Naive B cell (primary cell): Measurements from ENCODE around the gene S100A6. TPM values are rescaled to one million over a fixed set of nuclear protein-coding genes. Genes with fewer than 3 reads are reported as not detected.
A peak's percentile ranks its signal among the peaks of the same experiment; 100 is the strongest.
"Not testable (repeated sequence)": the region's sequence is repeated elsewhere in the genome, so short reads cannot be mapped to it uniquely, and the experiment has no call there.

Experiments
- ATAC-seq, 2 donors: fragments of 150-1000 bp; cut with Tn5 transposase; 2 replicates each; pipeline ENCODE4 v1.10.0; 2021; ENCODE audit warnings: low read depth in 2 of 2, mild to moderate bottlenecking in 2 of 2, moderate library complexity in 2 of 2
- DNase-seq: peaks from one replicate; pipeline ENCODE4 v3.0.0; 2022
- H3K27ac Mint-ChIP-seq, 6 donors: one replicate each; pipeline ENCODE4 v1.8.0; 2020 to 2022; ENCODE audit warnings: mild to moderate bottlenecking in 6 of 6, mixed read lengths in 6 of 6, moderate library complexity in 5 of 6, inconsistent platforms in 2 of 6
- H3K27me3 Mint-ChIP-seq, 3 donors: one replicate each; pipeline ENCODE4 v1.8.0; 2021 to 2022; ENCODE audit warnings: mixed read lengths in 3 of 3, mild to moderate bottlenecking in 1 of 3
- H3K36me3 Mint-ChIP-seq, 2 donors: one replicate each; pipeline ENCODE4 v1.8.0; 2020 to 2022; ENCODE audit warnings: mixed read lengths in 2 of 2, inconsistent platforms in 1 of 2, mild to moderate bottlenecking in 1 of 2
- H3K4me1 Mint-ChIP-seq, 3 donors: one replicate each; pipeline ENCODE4 v1.8.0; 2020 to 2022; ENCODE audit warnings: mixed read lengths in 3 of 3, inconsistent platforms in 1 of 3, mild to moderate bottlenecking in 1 of 3, moderate library complexity in 1 of 3
- H3K4me3 Mint-ChIP-seq, 8 donors: one replicate each; pipeline ENCODE4 v1.8.0; 2020 to 2022; ENCODE audit warnings: mild to moderate bottlenecking in 8 of 8, mixed read lengths in 8 of 8, moderate library complexity in 8 of 8, inconsistent platforms in 2 of 8
- H3K9me3 Mint-ChIP-seq, 7 donors: one replicate each; pipeline ENCODE4 v1.8.0; 2020 to 2022; ENCODE audit warnings: mixed read lengths in 7 of 7, mild to moderate bottlenecking in 5 of 7, inconsistent platforms in 2 of 7, moderate library complexity in 1 of 7
- polyA plus RNA-seq, 6 donors: library from polyadenylated mRNA; unstranded; fragments of 300-500 nt; fragmentation: Illumina TruSeq; gene quantifications; one replicate each; pipeline ENCODE4 v1.2.3, GENCODE V29; 2021; ENCODE audit warnings: low read depth in 6 of 6

The S100A6 gene
- polyA plus RNA-seq, 6 donors from 2014 or later, result 131 to 239 (median 154) TPM

DNA sequence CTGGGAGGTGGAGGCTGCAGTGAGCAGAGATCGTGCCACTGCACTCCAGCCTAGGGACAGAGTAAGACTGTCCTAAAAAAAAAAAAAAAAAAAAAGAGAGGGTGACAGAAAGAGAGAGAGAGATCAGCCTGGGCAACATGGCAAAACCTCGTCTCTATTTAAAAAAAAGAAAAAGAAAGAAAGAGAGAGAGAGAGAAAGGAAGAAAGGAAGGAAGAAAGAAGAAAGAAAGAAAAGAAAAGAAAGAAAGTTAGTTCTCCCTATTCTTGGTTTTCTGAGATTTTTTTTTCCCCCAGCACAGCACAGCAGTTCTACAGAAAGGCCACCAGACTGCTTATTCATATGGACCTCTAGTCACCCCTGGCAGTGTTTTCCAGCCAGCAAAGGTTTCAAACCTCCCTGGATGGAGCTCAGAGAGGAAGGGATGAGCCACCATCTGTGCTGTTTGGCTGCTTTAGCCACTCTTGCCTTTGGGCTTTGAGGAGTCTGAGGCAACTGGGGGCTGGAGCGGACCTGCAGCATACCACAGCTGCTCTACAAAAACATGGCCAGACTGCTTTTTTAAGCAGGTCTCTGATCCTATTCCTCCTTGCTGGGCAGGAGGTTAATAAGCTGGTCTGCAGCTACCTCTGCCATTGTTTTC lies 10.6 kb downstream of the S100A6 start:
- Mint-ChIP-seq H3K27me3 (peaks cover 0 to 6% (median 4%) of the 10 kb centered on the region in 3 donors), H3K36me3 (no peaks in the 10 kb centered on the region), H3K4me1 (no peaks in the 10 kb centered on the region), H3K9me3 (no peaks in the 10 kb centered on the region), H3K4me3 (no peak overlapping the region), H3K27ac (no peak overlapping the region)
- DNase-seq (no peak), ATAC-seq (no peak)

DNA sequence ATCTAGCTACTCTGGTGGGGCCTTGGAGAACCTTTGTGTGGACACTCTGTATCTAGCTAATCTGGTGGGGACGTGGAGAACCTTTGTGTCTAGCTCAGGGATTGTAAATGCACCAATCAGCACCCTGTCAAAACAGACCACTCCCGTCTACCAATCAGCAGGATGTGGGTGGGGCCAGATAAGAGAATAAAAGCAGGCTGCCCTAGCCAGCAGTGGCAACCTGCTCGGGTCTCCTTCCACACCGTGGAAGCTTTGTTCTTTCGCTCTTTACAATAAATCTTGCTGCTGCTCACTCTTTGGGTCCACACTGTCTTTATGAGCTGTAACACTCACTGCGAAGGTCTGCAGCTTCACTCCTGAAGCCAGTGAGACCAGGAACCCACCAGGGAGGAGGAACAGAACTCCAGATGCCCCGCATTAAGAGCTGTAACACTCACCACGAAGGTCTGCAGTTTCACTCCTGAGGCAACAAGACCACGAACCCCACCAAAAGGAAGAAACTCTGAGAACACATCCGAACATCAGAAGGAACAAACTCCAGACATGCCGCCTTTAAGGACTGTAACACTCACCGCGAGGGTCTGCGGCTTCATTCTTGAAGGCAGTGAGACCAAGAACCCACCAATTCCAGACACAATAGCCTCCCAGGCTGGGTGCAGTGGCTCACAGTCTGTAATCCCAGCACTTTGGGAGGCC lies 13.3 kb downstream of the S100A6 start:
- H3K36me3 Mint-ChIP-seq, H3K27me3 Mint-ChIP-seq, DNase-seq, ATAC-seq, H3K9me3 Mint-ChIP-seq, H3K4me1 Mint-ChIP-seq, H3K27ac Mint-ChIP-seq, H3K4me3 Mint-ChIP-seq: not testable (repeated sequence)

DNA sequence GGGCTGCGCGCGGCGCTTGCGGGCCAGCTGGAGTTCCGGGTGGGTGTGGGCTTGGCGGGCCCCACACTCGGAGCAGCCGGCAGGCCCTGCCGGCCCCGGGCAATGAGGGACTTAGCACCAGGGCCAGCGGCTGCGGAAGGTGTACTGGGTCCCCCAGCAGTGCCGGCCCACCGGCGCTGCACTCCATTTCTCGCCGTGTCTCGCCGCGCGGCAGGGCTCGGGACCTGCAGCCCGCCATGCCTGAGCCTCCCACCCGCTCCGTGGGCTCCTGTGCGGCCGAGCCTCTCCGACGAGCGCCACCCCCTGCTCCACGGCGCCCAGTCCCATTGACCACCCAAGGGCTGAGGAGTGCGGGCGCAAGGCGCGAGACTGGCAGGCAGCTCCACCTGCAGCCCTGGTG lies 14.0 kb downstream of the S100A6 start:
- not testable (repeated sequence) for H3K27me3 Mint-ChIP-seq, H3K36me3 Mint-ChIP-seq, H3K27ac Mint-ChIP-seq, ATAC-seq, DNase-seq, H3K4me1 Mint-ChIP-seq, H3K4me3 Mint-ChIP-seq, H3K9me3 Mint-ChIP-seq

DNA sequence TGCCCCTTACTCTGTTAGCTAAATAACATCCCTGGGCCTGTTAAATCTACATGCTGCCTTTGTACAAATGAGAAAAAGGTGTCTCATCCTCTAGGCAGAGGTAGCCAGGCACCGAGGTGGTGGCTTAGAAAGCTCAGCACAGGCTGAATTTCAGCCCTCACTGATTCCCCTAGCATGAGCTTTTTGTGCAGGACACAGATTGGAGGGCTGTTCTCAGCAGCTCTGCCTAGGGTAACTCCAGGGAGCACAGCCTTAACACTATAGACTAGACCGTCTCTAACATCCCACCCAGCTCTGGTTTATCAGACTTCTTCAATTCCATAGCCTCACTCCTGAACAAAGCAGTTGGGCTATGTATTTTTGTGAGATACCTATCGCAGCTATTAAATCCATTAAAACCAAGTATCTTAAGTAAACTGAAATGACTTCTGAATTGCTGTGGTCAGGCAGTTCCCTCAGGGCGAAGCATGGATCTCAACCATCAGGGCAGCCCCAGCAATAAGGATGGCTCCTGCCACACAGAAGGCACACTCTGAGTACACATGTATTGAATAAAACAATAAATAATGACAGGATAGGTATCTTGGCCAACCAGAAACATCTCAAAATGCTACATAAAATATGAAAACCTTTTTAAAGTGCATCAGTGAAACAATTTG lies 14.8 kb downstream of the S100A6 start:
- no peak overlapping the region for H3K4me3 Mint-ChIP-seq
- no peak overlapping the region for H3K27ac Mint-ChIP-seq
- ATAC-seq (no peak), DNase-seq (no peak)
- H3K4me1 Mint-ChIP-seq, result peaks cover 0 to 5% (median 4%) of the 10 kb centered on the region in 3 donors
- H3K27me3 Mint-ChIP-seq, result peaks cover 0 to 3% (median 0%) of the 10 kb centered on the region in 3 donors
- no peaks in the 10 kb centered on the region for H3K9me3 Mint-ChIP-seq
- no peaks in the 10 kb centered on the region for H3K36me3 Mint-ChIP-seq

DNA sequence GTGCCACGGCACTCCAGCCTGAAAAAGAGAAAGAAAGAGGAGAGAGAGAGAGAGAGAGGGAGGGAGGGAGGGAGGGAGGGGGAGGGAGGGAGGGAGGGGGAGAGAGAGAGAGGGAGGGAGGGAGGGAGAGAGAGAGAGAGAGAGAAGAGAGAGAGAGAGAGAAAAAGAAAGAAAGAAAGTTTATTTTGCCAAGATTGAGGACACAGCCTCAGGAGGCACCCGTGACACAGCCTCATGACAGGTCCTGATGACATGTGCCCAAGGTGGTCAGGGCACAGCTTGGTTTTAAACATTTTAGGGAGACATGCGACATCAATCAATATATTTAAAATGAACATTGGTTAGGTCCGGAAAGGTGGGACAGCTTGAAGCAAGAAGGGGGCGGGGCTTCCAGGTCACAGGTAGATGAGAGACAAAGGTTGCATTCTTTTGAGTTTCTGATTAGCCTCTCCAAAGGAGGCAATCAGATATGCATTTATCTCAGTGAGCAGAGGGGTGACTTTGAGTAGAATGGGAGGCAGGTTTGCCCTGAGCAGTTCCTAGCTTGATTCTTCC lies 15.6 kb downstream of the S100A6 start:
- H3K9me3 Mint-ChIP-seq, DNase-seq: not testable (repeated sequence)

DNA sequence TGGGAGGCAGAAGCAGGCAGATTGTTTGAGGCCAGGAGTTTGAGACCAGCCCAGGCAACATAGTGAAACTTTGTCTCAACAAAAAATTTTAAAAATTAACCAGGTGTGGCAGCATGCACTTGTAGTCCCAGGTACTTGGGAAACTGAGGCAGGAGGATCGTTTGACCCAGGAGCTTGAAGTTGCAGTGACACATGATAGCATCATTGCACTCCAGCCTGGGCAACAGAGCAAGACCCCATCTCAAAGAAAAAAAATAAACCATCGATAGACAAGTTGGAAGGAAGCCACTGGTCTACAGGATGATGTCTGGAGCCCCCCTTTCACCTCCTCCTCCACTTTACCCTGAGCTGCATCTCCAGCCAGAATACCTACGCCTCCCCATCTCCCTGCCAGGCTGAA lies 16.5 kb downstream of the S100A6 start:
- H3K27me3 Mint-ChIP-seq, result peaks cover 0 to 3% (median 0%) of the 10 kb centered on the region in 3 donors
- peak overlapping the region in 2 of 6 donors; percentile 11 to 44 for H3K27ac Mint-ChIP-seq
- H3K9me3 Mint-ChIP-seq, result no peaks in the 10 kb centered on the region
- H3K36me3 Mint-ChIP-seq, result no peaks in the 10 kb centered on the region
- no peak for ATAC-seq
- H3K4me1 Mint-ChIP-seq, result peaks cover 0 to 5% (median 4%) of the 10 kb centered on the region in 3 donors
- no peak for DNase-seq
- no peak overlapping the region for H3K4me3 Mint-ChIP-seq

More for the DNA sequence above, 15.6 kb downstream of the S100A6 start:
- H3K4me3 Mint-ChIP-seq, H3K4me1 Mint-ChIP-seq, H3K27me3 Mint-ChIP-seq, H3K36me3 Mint-ChIP-seq, ATAC-seq, H3K27ac Mint-ChIP-seq: not testable (repeated sequence)

DNA sequence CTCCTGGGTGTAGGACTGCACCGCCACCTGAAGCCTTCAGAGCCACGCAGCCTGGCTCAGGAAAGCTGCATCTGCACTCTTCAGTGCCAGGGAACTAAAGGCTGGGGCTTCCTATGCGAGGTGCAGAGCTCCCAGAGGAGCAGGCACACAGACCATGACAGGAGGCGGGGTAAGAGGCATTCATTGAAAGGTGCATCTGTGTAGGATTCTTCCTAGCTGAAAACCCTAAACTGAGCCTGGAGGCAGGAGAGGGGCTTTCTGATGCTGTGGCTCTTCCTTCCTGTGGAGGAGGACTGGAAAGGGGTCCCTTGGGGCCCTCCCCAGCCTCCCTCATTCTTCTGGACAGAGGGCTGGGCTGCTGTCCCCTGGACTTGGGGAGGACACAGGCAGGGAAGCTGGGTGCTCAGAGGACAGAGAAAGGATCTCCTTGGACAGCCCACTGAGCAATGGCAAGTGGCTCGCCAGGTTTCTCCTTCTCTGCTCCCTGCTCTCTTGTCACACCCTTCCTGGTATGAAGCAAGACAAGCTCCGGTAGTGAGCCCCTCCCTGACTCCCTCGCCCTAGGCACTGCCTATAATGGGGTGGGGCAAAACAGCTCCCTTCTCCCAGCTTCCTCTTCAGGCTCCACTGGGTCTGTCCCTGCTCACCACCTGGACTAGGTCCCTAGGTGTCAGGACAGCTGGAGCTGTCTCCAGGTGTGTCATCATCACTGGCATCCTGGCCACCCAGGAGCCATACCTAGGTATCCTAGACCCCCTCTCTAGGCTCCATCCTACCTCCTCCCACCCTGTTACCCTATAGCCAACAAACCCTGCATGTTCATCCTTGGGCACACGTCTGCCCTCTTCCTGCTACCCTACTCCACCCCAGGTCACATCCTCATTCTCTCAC lies 20.0 kb downstream of the S100A6 start:
- no peak for DNase-seq
- no peaks in the 10 kb centered on the region for H3K36me3 Mint-ChIP-seq
- peak overlapping the region in 2 of 8 donors; percentile 62 to 69 for H3K4me3 Mint-ChIP-seq
- ATAC-seq, result no peak
- H3K27me3 Mint-ChIP-seq, result no peaks in the 10 kb centered on the region
- H3K9me3 Mint-ChIP-seq, result no peaks in the 10 kb centered on the region
- peaks cover 3 to 10% (median 4%) of the 10 kb centered on the region in 3 donors for H3K4me1 Mint-ChIP-seq
- H3K27ac Mint-ChIP-seq, result peak overlapping the region in 1 of 6 donors; percentile 86

DNA sequence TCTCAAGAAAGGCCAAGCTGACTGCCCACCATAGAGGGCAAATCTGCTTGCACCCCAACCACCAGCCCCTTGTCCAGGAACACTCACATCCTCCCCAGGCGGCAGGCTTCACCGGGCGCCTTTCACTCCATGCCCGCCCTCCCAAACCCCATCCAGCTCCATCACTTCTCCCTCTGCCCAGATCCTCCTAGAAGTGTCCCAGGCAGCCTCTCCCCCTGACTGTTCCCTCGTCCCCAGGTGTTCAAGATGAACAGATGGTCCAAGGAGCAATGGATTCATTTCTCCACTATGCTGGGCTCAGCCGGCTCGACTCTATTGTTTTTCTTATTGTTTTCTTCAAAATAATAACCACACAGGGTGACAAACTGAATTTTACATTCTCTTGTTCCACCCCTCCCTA lies 22.1 kb downstream of the S100A6 start:
- Mint-ChIP-seq H3K4me3 (no peak overlapping the region), H3K27me3 (no peaks in the 10 kb centered on the region), H3K36me3 (no peaks in the 10 kb centered on the region), H3K27ac (no peak overlapping the region), H3K9me3 (no peaks in the 10 kb centered on the region), H3K4me1 (peaks cover 4 to 12% (median 4%) of the 10 kb centered on the region in 3 donors)
- ATAC-seq (no peak), DNase-seq (no peak)

DNA sequence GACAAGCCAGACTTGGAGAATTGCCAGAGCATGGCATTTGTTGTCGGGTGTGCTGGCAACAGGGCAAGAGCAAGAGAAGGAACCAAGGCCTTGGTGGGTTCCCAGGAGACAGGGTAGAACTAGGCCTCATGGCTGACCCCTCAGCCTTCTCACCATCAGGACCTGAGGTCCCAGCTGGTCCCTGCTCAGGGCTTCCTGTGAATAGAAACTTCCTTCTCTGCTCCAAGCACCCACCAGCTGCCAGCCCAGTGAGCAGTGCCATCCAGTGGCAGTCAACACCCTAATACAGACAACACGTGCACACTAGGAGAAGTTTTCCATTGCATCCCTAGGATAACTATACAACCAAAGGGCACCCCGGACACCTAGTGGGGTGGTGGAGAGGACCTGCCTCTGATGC lies 22.8 kb downstream of the S100A6 start:
- no peaks in the 10 kb centered on the region for H3K36me3 Mint-ChIP-seq
- H3K9me3 Mint-ChIP-seq, result no peaks in the 10 kb centered on the region
- DNase-seq (no peak), ATAC-seq (no peak)
- no peak overlapping the region for H3K27ac Mint-ChIP-seq
- no peak overlapping the region for H3K4me3 Mint-ChIP-seq
- H3K4me1 Mint-ChIP-seq, result peaks cover 0 to 12% (median 4%) of the 10 kb centered on the region in 3 donors
- H3K27me3 Mint-ChIP-seq, result no peaks in the 10 kb centered on the region

DNA sequence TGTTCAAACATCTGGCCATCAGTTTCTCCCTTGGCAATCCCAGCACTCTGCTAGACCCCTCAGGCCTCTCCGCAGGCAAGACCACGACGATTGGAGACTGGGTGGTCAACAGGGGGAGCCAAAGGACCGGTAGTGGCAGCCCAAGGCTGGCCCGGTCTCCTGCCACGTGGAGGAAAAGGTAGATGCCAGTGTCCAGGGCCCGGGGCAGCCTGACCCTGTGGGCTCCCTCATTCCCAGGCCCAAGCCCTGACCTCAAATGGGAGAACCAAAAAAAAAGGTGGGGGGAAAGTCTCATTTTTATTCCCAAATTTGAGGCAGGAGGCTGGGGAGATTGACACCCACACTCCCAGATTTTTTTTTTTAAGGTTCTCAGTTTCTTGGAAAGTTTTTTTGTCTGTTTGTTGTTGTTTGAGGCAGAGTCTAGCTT lies 24.8 kb downstream of the S100A6 start:
- H3K27ac Mint-ChIP-seq, result peak overlapping the region in 1 of 6 donors; percentile 84
- no peaks in the 10 kb centered on the region for H3K9me3 Mint-ChIP-seq
- no peak overlapping the region for H3K4me3 Mint-ChIP-seq
- H3K4me1 Mint-ChIP-seq, result peaks cover 0 to 6% (median 4%) of the 10 kb centered on the region in 3 donors
- H3K36me3 Mint-ChIP-seq, result no peaks in the 10 kb centered on the region
- ATAC-seq, result peak; percentile 84 to 91
- no peaks in the 10 kb centered on the region for H3K27me3 Mint-ChIP-seq
- peak; percentile 68 for DNase-seq

DNA sequence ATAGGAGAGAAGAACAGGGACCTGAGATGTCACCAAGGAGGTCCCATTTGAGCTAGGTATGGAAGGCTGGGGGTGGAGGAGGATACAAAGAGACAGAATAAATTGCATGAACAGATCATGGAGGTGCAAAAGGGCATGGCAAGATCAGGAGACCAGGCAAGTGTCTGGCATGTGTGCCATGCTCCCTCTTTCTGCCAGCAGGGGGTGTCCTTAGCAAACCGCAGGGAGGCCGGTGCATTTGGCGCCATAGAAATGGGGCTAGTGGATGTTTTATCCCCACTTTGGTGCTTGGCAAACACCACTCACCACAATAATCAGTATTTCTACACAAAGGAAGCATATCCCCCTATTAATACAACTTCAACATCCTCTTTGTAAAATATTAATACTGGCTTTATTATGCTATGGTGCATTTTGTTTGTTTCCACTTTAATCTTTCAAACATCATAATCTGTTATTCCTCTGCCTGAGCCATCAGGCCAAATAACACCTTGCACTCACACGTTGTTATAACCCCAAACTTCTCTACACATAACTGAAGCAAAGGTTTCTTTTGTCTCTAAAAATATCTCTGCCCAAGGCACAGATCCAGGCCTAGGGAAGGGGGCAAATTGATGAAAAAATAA lies 25.9 kb downstream of the S100A6 start:
- no peaks in the 10 kb centered on the region for H3K27me3 Mint-ChIP-seq
- peaks cover 0 to 6% (median 4%) of the 10 kb centered on the region in 3 donors for H3K4me1 Mint-ChIP-seq
- H3K27ac Mint-ChIP-seq, result no peak overlapping the region
- no peaks in the 10 kb centered on the region for H3K9me3 Mint-ChIP-seq
- peak; percentile 55 to 71 for ATAC-seq
- peak; percentile 19 for DNase-seq
- no peak overlapping the region for H3K4me3 Mint-ChIP-seq
- H3K36me3 Mint-ChIP-seq, result no peaks in the 10 kb centered on the region

DNA sequence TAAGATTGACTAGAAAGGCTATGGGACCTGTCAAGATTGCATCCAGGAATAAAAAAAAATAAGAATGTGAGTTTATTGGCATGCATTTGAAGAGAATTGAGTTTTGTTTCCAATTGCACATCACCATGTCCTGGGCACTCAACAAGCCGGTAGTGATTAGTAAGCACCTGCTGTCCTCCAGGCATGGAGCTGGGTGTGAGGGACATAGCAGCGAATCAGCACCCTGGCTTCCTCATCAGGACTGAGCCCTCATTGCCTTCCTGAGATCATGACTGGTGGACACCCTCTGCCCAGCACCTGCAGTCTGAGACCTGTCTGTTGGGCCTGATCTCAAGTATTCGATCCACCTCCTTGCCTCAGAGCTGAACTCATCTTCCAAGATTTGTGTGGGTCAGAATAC lies 26.8 kb downstream of the S100A6 start:
- ATAC-seq, result no peak
- Mint-ChIP-seq H3K4me3 (no peak overlapping the region), H3K27me3 (no peaks in the 10 kb centered on the region), H3K9me3 (no peaks in the 10 kb centered on the region), H3K36me3 (no peaks in the 10 kb centered on the region), H3K4me1 (peaks cover 0 to 6% (median 4%) of the 10 kb centered on the region in 3 donors), H3K27ac (no peak overlapping the region)
- no peak for DNase-seq
